K562 (cell line): ENCODE data around the gene DNAH9. TPM values are rescaled to one million over a fixed set of nuclear protein-coding genes. Genes with fewer than 3 reads are reported as not detected.
A peak's percentile ranks its signal among the peaks of the same experiment; 100 is the strongest.

Experiments used
- ARID3B ChIP-seq: fragments of 250-450 bp; sonication (Bioruptor Pico); IDR thresholded peaks from 2 replicates; pipeline ENCODE4 v1.4.0; 2020; ENCODE audit warnings: borderline replicate concordance
- CAMTA2 ChIP-seq: fragments of 250-450 bp; sonication (Bioruptor Pico); conservative IDR thresholded peaks from 2 replicates; pipeline ENCODE4 v1.5.1; 2022
- CC2D1A ChIP-seq: fragments of 450-650 bp; IDR thresholded peaks from 2 replicates; pipeline ENCODE4 v1.6.1; 2017; ENCODE audit warnings: mild to moderate bottlenecking
- DEAF1 ChIP-seq: fragments of 450-650 bp; formaldehyde crosslinking; IDR thresholded peaks from 2 replicates; pipeline ENCODE4 v1.4.0; 2020; ENCODE audit warnings: mild to moderate bottlenecking, moderate library complexity
- EP400 ChIP-seq: fragments of 450-650 bp; IDR thresholded peaks from 2 replicates; pipeline ENCODE4 v1.6.1; 2017; ENCODE audit warnings: antibody characterized with exemption, mild to moderate bottlenecking, moderate library complexity
- ILF3 ChIP-seq: fragments of 450-650 bp; IDR thresholded peaks from 2 replicates; pipeline ENCODE4 v1.6.1; 2018; ENCODE audit warnings: antibody characterized with exemption, mild to moderate bottlenecking, moderate library complexity, borderline replicate concordance
- MTA1 ChIP-seq: fragments of 450-650 bp; IDR thresholded peaks from 2 replicates; pipeline ENCODE4 v1.6.1; 2017; ENCODE audit warnings: borderline replicate concordance
- PCBP1 ChIP-seq: fragments of 200-400 bp; formaldehyde crosslinking; IDR thresholded peaks from 2 replicates; pipeline ENCODE4 v1.6.1; 2018; ENCODE audit warnings: mild to moderate bottlenecking, low read depth, low read length; ENCODE audit not compliant: poor library complexity, severe bottlenecking
- POLR2H ChIP-seq: IDR thresholded peaks from 2 replicates; pipeline ENCODE4 v1.6.1; 2016; ENCODE audit warnings: missing genetic modification characterization, low read depth, mild to moderate bottlenecking, control low read depth, missing compliant biosample characterization, moderate library complexity
- POLR3G ChIP-seq: IDR thresholded peaks from 2 replicates; pipeline ENCODE4 v1.6.1; 2011; ENCODE audit not compliant: insufficient read length, insufficient replicate concordance; ENCODE audit errors: extremely low read depth
- PRMT5 ChIP-seq: sonication (generic); formaldehyde crosslinking; IDR thresholded peaks from 2 replicates; pipeline ENCODE4 v1.5.0; 2020; ENCODE audit warnings: missing genetic modification reagents
- RAD51 ChIP-seq: fragments of 450-650 bp; IDR thresholded peaks from 2 replicates; pipeline ENCODE4 v1.7.1; 2016; ENCODE audit warnings: low read depth, mild to moderate bottlenecking, borderline replicate concordance
- RHOXF2B ChIP-seq: fragments of 250-450 bp; sonication (Bioruptor Pico); conservative IDR thresholded peaks from 2 replicates; pipeline ENCODE4 v1.5.1; 2021
- STAT5A ChIP-seq: IDR thresholded peaks from 2 replicates; pipeline ENCODE4 v1.6.1; 2012; ENCODE audit warnings: low read length, inconsistent platforms, borderline replicate concordance
- TCF7L2 ChIP-seq: fragments of 150-350 bp; IDR thresholded peaks from 2 replicates; pipeline ENCODE4 v1.6.1; 2016; ENCODE audit warnings: low read depth, mild to moderate bottlenecking, low read length, moderate library complexity
- TCFL5 ChIP-seq: fragments of 250-450 bp; sonication (Bioruptor Pico); conservative IDR thresholded peaks from 2 replicates; pipeline ENCODE4 v1.6.1; 2021; ENCODE audit warnings: mild to moderate bottlenecking, moderate library complexity, matching md5 sums
- ZNF224 ChIP-seq: sonication (generic); formaldehyde crosslinking; IDR thresholded peaks from 2 replicates; pipeline ENCODE4 v1.8.0; 2022; ENCODE audit warnings: mild to moderate bottlenecking, missing genetic modification reagents
- ZNF395 ChIP-seq: fragments of 200-800 bp; sonication (Bioruptor generic); IDR thresholded peaks from 2 replicates; pipeline ENCODE4 v1.6.1; 2017; ENCODE audit warnings: missing genetic modification characterization, missing compliant biosample characterization
- ZNF589 ChIP-seq: fragments of 200-800 bp; sonication (Bioruptor generic); IDR thresholded peaks from 2 replicates; pipeline ENCODE4 v1.6.1; 2016; ENCODE audit warnings: low read depth, missing genetic modification characterization, missing compliant biosample characterization
- ZNF668 ChIP-seq: fragments of 250-450 bp; sonication (Bioruptor Pico); IDR thresholded peaks from 2 replicates; pipeline ENCODE4 v1.8.0; 2022; ENCODE audit warnings: mild to moderate bottlenecking, inconsistent platforms
- polyA plus RNA-seq, 8 experiments: library from polyadenylated mRNA; depleted of rRNA in 4 of 8; stranded (reverse) in 5 of 8; unstranded in 3 of 8; fragments of >200 nt; fragmentation: Nextera tagmentation in 2 of 8; fragmentation: Illumina TruSeq in 1 of 8; extraction: Ambion mirVana in 2 of 8; extraction: Trizol in 1 of 8; gene quantifications; 2 replicates each; pipeline versions ENCODE4 v1.2.1 to v1.2.3, GENCODE V29; 2011 to 2014; ENCODE audit warnings: inconsistent platforms in 1 of 8, missing spikeins in 1 of 8
- total RNA-seq, 7 experiments: library from RNA; depleted of rRNA in 6 of 7; stranded (reverse); fragments of >200 nt in 6 of 7; fragmentation: Illumina TruSeq in 2 of 7; extraction: Trizol in 2 of 7; gene quantifications; 2 replicates each; pipeline versions ENCODE4 v1.2.1 to v1.2.3, GENCODE V29; 2011 to 2021; ENCODE audit warnings: low replicate concordance in 1 of 7
- TF ChIP-seq, protein P1 (sequence below): fragments of 450-650 bp; IDR thresholded peaks from one replicate; pipeline ENCODE4 v1.6.1; 2018; ENCODE audit warnings: mild to moderate bottlenecking, moderate library complexity; ENCODE audit not compliant: partially characterized antibody

The DNAH9 gene
- total and polyA plus RNA-seq, 9 of the 15 experiments (the other 6 are each of a cell fraction or from before 2014, with no cell fraction given), result not detected

- no peak for TF ChIP-seq POLR3G
- peak; percentile 79 for TF ChIP-seq TCFL5 (CRISPR knock-in tag)
- no peak for TF ChIP-seq ARID3B (CRISPR knock-in tag)
- TF ChIP-seq POLR2H (tag), result no peak
- no peak for TF ChIP-seq PCBP1
- peak; percentile 99 for TF ChIP-seq ZNF589 (CRISPR knock-in tag)
- peak; percentile 33; the same call in 1 of the 2 replicates for TF ChIP-seq EP400
- no peak for TF ChIP-seq RHOXF2B
- peak; percentile 38; the same call in 1 of the 2 replicates for TF ChIP-seq RAD51
- TF ChIP-seq ILF3, result peak; percentile 84; the same call in 1 of the 2 replicates
- TF ChIP-seq CAMTA2, result no peak
- TF ChIP-seq ZNF395 (CRISPR knock-in tag), result peak; percentile 99
- peak; percentile 99 for TF ChIP-seq STAT5A
- TF ChIP-seq, protein P1, sequence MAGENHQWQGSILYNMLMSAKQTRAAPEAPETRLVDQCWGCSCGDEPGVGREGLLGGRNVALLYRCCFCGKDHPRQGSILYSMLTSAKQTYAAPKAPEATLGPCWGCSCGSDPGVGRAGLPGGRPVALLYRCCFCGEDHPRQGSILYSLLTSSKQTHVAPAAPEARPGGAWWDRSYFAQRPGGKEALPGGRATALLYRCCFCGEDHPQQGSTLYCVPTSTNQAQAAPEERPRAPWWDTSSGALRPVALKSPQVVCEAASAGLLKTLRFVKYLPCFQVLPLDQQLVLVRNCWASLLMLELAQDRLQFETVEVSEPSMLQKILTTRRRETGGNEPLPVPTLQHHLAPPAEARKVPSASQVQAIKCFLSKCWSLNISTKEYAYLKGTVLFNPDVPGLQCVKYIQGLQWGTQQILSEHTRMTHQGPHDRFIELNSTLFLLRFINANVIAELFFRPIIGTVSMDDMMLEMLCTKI, result no peak
- TF ChIP-seq PRMT5 (CRISPR knock-in tag), result no peak
- TF ChIP-seq TCF7L2, result peak; percentile 80
- TF ChIP-seq ZNF224 (CRISPR knock-in tag), result no peak
- peak; percentile 79; the same call in 1 of the 2 replicates for TF ChIP-seq ZNF668 (CRISPR knock-in tag)
- peak; percentile 82 for TF ChIP-seq MTA1
- TF ChIP-seq CC2D1A, result peak; percentile 99
- no peak for TF ChIP-seq DEAF1 (CRISPR knock-in tag)
Observed at GRCh38 chr17:11908711-11909146, 310.5 kb downstream of the DNAH9 start (continued).
